ENCODE measurements around the gene XPNPEP1. TPM values are rescaled to one million over a fixed set of nuclear protein-coding genes. Genes with fewer than 3 reads are reported as not detected.

XPNPEP1 gene
- polyA plus RNA-seq, 1 donor (not counting 4 experiments of a cell fraction or from before 2014, with no cell fraction given) = 96.2 TPM

DNA sequence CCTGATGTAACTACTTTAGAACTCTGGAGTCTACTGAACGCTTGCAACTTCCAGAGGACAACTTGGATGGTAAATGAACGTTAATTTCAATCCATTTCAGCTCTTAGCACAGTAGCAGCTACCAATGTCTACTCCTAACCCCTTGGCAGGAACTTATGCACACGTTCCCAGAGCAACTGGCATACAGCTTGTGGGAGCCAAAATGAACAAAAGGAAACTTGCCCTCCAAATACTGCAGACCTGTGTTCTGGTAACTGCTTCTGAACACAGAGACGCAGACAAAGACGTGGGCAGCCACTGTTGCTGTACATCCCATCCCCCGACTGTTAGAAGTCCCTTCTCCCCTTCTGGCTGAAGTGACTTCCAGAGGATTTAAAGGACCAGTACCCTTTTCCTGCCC is 61.3 kb downstream of the XPNPEP1 start:
- no peak overlapping the region for H3K27ac ChIP-seq (ENCODE audit: control insufficient read depth, insufficient read depth, low read length)
- FAIRE-seq (no peak), DNase-seq (ENCODE audit: low read depth, low spot score) (no peak)
- TF ChIP-seq, protein P1, sequence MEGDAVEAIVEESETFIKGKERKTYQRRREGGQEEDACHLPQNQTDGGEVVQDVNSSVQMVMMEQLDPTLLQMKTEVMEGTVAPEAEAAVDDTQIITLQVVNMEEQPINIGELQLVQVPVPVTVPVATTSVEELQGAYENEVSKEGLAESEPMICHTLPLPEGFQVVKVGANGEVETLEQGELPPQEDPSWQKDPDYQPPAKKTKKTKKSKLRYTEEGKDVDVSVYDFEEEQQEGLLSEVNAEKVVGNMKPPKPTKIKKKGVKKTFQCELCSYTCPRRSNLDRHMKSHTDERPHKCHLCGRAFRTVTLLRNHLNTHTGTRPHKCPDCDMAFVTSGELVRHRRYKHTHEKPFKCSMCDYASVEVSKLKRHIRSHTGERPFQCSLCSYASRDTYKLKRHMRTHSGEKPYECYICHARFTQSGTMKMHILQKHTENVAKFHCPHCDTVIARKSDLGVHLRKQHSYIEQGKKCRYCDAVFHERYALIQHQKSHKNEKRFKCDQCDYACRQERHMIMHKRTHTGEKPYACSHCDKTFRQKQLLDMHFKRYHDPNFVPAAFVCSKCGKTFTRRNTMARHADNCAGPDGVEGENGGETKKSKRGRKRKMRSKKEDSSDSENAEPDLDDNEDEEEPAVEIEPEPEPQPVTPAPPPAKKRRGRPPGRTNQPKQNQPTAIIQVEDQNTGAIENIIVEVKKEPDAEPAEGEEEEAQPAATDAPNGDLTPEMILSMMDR (optimal IDR thresholded peaks at IDR 0.05 in 1 of 3, IDR thresholded peaks at IDR 0.05 in 1 of 3, conservative IDR thresholded peaks at IDR 0.05 in 1 of 3; ENCODE audit: extremely low read depth in 1 of 3, insufficient read depth in 2 of 3, low read length in 3 of 3) = no peak
- no peak for TF ChIP-seq EZH2 (IDR thresholded peaks at IDR 0.05; ENCODE audit: low read length)
- H3K4me1 ChIP-seq (ENCODE audit: control insufficient read depth, extremely low read depth, insufficient read depth, low read length) = no peaks in the 10 kb centered on the region
- H3K27me3 ChIP-seq (ENCODE audit: control insufficient read depth, extremely low read depth, insufficient read depth, low read length) = no peaks in the 10 kb centered on the region
- H3K9me3 ChIP-seq (ENCODE audit: control insufficient read depth, low read depth, low read length) = no peaks in the 10 kb centered on the region
- no peak overlapping the region for H2AFZ ChIP-seq (ENCODE audit: control insufficient read depth, low read length)
- H3K4me2 ChIP-seq (ENCODE audit: control insufficient read depth, extremely low read depth, insufficient read depth, low read depth, low read length) = no peak overlapping the region
- peaks cover 14 to 15% of the 10 kb centered on the region in 2 experiments for H3K36me3 ChIP-seq (ENCODE audit: control insufficient read depth in 2 of 2, extremely low read depth in 1 of 2, insufficient read depth in 2 of 2, low read length in 2 of 2)
- dilution Hi-C loops (cut with MboI; ENCODE audit: extremely low pct_ligation_motif_present, low sequenced_read_pairs) = no loop called here
- no peak overlapping the region for H3K4me3 ChIP-seq (ENCODE audit: control insufficient read depth in 2 of 3, extremely low read depth in 1 of 3, insufficient read depth in 2 of 3, low read depth in 1 of 3, low read length in 3 of 3)
- H3K9ac ChIP-seq (ENCODE audit: control insufficient read depth, extremely low read depth, insufficient read depth, low read length) = no peak overlapping the region
- no peaks in the 10 kb centered on the region for H4K20me1 ChIP-seq (ENCODE audit: control insufficient read depth, extremely low read depth, insufficient read depth, low read length)
- no peaks in the 10 kb centered on the region for H3K9me1 ChIP-seq (ENCODE audit: control insufficient read depth, extremely low read depth, insufficient read depth, low read length)
- no peaks in the 10 kb centered on the region for H3K79me2 ChIP-seq (ENCODE audit: control insufficient read depth, insufficient read depth, low read length)

GRCh38 chr10:109861081-109861480 is 62.2 kb downstream of the XPNPEP1 start:
- no peak overlapping the region for H3K4me3 ChIP-seq (ENCODE audit: control insufficient read depth in 2 of 3, extremely low read depth in 1 of 3, insufficient read depth in 2 of 3, low read depth in 1 of 3, low read length in 3 of 3)
- H3K9me3 ChIP-seq (ENCODE audit: control insufficient read depth, low read depth, low read length) = no peaks in the 10 kb centered on the region
- no peaks in the 10 kb centered on the region for H3K27me3 ChIP-seq (ENCODE audit: control insufficient read depth, extremely low read depth, insufficient read depth, low read length)
- no peak overlapping the region for H3K4me2 ChIP-seq (ENCODE audit: control insufficient read depth, extremely low read depth, insufficient read depth, low read depth, low read length)
- no peaks in the 10 kb centered on the region for H3K79me2 ChIP-seq (ENCODE audit: control insufficient read depth, insufficient read depth, low read length)
- H3K4me1 ChIP-seq (ENCODE audit: control insufficient read depth, extremely low read depth, insufficient read depth, low read length) = no peaks in the 10 kb centered on the region
- DNase-seq (ENCODE audit: low read depth, low spot score) (no peak), FAIRE-seq (no peak)
- dilution Hi-C loops (cut with MboI; ENCODE audit: extremely low pct_ligation_motif_present, low sequenced_read_pairs) = no loop called here
- no peak overlapping the region for H3K9ac ChIP-seq (ENCODE audit: control insufficient read depth, extremely low read depth, insufficient read depth, low read length)
- H4K20me1 ChIP-seq (ENCODE audit: control insufficient read depth, extremely low read depth, insufficient read depth, low read length) = no peaks in the 10 kb centered on the region
- peaks cover 6 to 12% of the 10 kb centered on the region in 2 experiments for H3K36me3 ChIP-seq (ENCODE audit: control insufficient read depth in 2 of 2, extremely low read depth in 1 of 2, insufficient read depth in 2 of 2, low read length in 2 of 2)
- no peak overlapping the region for H3K27ac ChIP-seq (ENCODE audit: control insufficient read depth, insufficient read depth, low read length)
- no peaks in the 10 kb centered on the region for H3K9me1 ChIP-seq (ENCODE audit: control insufficient read depth, extremely low read depth, insufficient read depth, low read length)
- no peak for TF ChIP-seq EZH2 (IDR thresholded peaks at IDR 0.05; ENCODE audit: low read length)
- TF ChIP-seq, protein P1 (optimal IDR thresholded peaks at IDR 0.05 in 1 of 3, IDR thresholded peaks at IDR 0.05 in 1 of 3, conservative IDR thresholded peaks at IDR 0.05 in 1 of 3; ENCODE audit: extremely low read depth in 1 of 3, insufficient read depth in 2 of 3, low read length in 3 of 3) = no peak
- no peak overlapping the region for H2AFZ ChIP-seq (ENCODE audit: control insufficient read depth, low read length)
